Tibial artery (tissue), 4 donors: ENCODE measurements around the gene NCK1.

Source experiments
- DNase-seq, 2 donors: peaks; one replicate each; pipeline ENCODE4 v3.0.0-alpha.2; 2019
- H3K27ac ChIP-seq, 2 donors: fragments of 200-600 bp; sonication (generic) in 1 of 2; 1 replicate in 1 of 2; 2 replicates in 1 of 2; pipeline ENCODE4 v1.5.1; 2018 to 2019; ENCODE audit warnings: mild to moderate bottlenecking in 1 of 2
- H3K27me3 ChIP-seq, 2 donors: fragments of 200-600 bp; sonication (generic) in 1 of 2; one replicate each; pipeline versions ENCODE4 v1.5.1 to v1.6.0; 2016 to 2019
- H3K36me3 ChIP-seq, 3 donors: fragments of 200-600 bp; sonication (generic) in 2 of 3; one replicate each; pipeline ENCODE4 v1.5.1; 2016 to 2019; ENCODE audit warnings: mild to moderate bottlenecking in 2 of 3
- H3K4me1 ChIP-seq, 4 donors: fragments of 200-600 bp; sonication (generic) in 2 of 4; 1 replicate in 3 of 4; 2 replicates in 1 of 4; pipeline ENCODE4 v1.5.1; 2016 to 2019
- H3K4me3 ChIP-seq, 2 donors: fragments of 200-600 bp; sonication (generic) in 1 of 2; 1 replicate in 1 of 2; 2 replicates in 1 of 2; pipeline ENCODE4 v1.5.1; 2018 to 2019; ENCODE audit warnings: mild to moderate bottlenecking in 2 of 2
- H3K9me3 ChIP-seq, 3 donors: fragments of 200-600 bp; sonication (generic) in 1 of 3; one replicate each; pipeline ENCODE4 v1.5.1; 2016 to 2019
- intact Hi-C: fragments of 100-400 bp; cut with DNase I; formaldehyde crosslinking; loops from one replicate; pipeline ENCODE4 v1.15.0; 2023; ENCODE audit warnings: low total_unique reads
- TF ChIP-seq, protein P1 (sequence below), 2 experiments: fragments of 200-600 bp in 1 of 2; fragments of 450-650 bp in 1 of 2; IDR thresholded peaks; one replicate each; pipeline ENCODE4 v1.5.1; 2017 to 2019; ENCODE audit warnings: antibody characterized with exemption in 2 of 2, mild to moderate bottlenecking in 1 of 2, moderate library complexity in 1 of 2

The NCK1 gene

DNA sequence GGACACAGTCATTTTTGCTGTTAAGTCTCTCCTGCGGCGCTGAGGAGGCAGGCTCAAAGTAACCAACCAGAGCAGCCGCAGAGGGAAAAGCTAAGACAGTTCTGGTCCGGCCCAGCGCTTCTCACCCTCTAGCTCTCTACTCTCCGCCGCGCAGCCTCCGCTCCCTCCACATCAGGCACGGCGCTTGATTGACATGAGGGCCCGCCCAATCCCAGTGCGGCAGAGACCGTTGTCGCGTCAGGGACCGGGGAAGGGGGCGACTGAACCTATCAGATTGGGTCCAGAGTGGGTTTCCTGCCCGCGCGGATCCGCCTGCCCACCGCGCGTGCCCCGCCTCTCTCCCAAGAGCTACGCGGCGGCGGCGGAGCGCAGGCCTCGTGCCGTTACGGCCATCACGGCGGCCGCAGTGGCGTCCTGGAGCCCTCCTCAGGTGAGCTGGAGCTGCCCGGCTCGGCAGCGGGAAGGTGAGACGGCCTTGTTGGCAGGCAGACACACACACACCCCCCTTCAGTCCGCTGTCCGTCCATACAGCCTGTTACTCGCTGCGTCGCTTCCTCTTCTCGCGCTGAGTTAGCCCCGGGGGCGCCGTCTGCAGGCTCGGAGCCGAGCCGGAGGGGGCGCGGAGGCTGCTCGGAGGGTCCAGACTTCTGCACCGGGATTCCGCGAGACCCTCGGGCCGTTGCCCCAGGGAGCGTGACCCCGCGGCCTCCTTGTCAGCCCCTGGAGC lies at the start of gene NCK1:
TSS of gene NCK1 (plus strand) at position 319 of the 727 bp plus-strand sequence. CDS start 65,794 bp downstream, outside the sequence.
- H3K36me3 ChIP-seq, result no peaks in the 10 kb centered on the region
- peaks cover 0 to 19% (median 10%) of the 10 kb centered on the region in 4 donors for H3K4me1 ChIP-seq
- DNase-seq, result peak; percentile 100
- H3K4me3 ChIP-seq, result peak within 1 kb of the TSS; percentile 76 to 91
- TF ChIP-seq, protein P1, sequence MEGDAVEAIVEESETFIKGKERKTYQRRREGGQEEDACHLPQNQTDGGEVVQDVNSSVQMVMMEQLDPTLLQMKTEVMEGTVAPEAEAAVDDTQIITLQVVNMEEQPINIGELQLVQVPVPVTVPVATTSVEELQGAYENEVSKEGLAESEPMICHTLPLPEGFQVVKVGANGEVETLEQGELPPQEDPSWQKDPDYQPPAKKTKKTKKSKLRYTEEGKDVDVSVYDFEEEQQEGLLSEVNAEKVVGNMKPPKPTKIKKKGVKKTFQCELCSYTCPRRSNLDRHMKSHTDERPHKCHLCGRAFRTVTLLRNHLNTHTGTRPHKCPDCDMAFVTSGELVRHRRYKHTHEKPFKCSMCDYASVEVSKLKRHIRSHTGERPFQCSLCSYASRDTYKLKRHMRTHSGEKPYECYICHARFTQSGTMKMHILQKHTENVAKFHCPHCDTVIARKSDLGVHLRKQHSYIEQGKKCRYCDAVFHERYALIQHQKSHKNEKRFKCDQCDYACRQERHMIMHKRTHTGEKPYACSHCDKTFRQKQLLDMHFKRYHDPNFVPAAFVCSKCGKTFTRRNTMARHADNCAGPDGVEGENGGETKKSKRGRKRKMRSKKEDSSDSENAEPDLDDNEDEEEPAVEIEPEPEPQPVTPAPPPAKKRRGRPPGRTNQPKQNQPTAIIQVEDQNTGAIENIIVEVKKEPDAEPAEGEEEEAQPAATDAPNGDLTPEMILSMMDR (IDR thresholded peaks at IDR 0.05), result peak in 1 of 2 experiments; percentile 17
- H3K27me3 ChIP-seq, result no peaks in the 10 kb centered on the region
- H3K27ac ChIP-seq, result peak within 1 kb of the TSS; percentile 92 to 98
- H3K9me3 ChIP-seq, result no peaks in the 10 kb centered on the region
- intact Hi-C loops, result loop anchor here (10.0 kb wide), 3 partner anchors 107 to 667 kb away; partner anchors contain the start of genes MSL2 and STAG1

DNA sequence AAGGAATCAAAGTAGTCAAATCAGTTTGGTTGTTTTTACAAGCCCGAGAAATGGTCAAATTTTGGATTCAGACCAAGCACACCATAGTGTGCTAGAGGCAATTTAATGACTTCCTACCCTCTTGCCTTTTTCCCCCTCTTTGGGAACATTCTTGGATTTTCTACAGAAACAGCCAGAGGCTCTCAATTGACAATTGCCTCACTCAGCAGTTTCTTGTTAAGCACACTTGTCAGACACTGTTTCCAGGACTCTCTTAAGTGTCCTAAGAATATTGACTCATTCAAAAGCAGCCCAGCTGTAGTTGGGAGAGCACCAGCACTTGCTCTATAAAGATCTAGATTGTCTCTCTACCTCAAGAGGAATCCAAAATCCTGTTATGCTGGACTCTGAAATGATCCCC lies 44.6 kb upstream of the NCK1 start:
- Histone ChIP-seq H3K4me3 (no peak overlapping the region), H3K27ac (no peak overlapping the region)

DNA sequence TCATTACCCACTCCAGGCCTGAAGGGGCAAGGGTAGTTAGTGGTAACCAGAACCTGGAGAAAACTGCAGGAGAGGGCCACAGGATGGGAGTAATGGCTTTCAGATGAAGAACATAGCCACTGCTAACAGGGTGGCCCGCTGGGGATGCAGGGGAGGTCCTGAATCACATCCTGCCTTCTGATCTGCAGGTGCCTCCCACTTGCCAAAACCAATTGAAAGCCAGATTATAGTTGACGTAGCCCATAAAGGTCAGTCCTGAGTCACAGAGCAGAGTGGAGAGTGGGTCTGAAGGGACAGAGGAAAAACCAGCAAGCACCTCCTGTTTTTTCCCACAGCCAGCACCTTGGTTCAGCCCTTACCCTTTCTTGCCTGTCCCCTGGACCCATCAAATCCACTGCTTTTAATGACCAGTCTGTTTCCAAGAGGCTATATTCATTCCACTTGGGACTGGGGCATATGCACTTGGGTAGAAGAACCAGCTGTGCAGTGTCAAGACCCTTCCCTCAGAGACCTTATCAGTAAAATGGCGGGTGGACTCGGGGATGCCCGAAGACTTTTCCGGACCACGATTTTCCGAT lies 43.7 kb upstream of the NCK1 start:
- TF ChIP-seq, protein P1 (IDR thresholded peaks at IDR 0.05), result no peak
- peak; percentile 60 to 66 for DNase-seq
- Histone ChIP-seq H3K4me1 (peaks cover 0 to 24% (median 16%) of the 10 kb centered on the region in 4 donors), H3K27ac (peak overlapping the region; percentile 70 to 73), H3K27me3 (peaks cover 0 to 12% of the 10 kb centered on the region in 2 donors), H3K9me3 (no peaks in the 10 kb centered on the region), H3K36me3 (no peaks in the 10 kb centered on the region), H3K4me3 (peak overlapping the region; percentile 60 to 74)
- intact Hi-C loops, result no loop called here

More for the DNA sequence above, 44.6 kb upstream of the NCK1 start:
- no peaks in the 10 kb centered on the region for H3K36me3 ChIP-seq
- peaks cover 0 to 12% of the 10 kb centered on the region in 2 donors for H3K27me3 ChIP-seq
- TF ChIP-seq, protein P1 (IDR thresholded peaks at IDR 0.05), result no peak
- intact Hi-C loops, result no loop called here
- no peak for DNase-seq
- H3K4me1 ChIP-seq, result peaks cover 0 to 24% (median 16%) of the 10 kb centered on the region in 4 donors
- H3K9me3 ChIP-seq, result no peaks in the 10 kb centered on the region

DNA sequence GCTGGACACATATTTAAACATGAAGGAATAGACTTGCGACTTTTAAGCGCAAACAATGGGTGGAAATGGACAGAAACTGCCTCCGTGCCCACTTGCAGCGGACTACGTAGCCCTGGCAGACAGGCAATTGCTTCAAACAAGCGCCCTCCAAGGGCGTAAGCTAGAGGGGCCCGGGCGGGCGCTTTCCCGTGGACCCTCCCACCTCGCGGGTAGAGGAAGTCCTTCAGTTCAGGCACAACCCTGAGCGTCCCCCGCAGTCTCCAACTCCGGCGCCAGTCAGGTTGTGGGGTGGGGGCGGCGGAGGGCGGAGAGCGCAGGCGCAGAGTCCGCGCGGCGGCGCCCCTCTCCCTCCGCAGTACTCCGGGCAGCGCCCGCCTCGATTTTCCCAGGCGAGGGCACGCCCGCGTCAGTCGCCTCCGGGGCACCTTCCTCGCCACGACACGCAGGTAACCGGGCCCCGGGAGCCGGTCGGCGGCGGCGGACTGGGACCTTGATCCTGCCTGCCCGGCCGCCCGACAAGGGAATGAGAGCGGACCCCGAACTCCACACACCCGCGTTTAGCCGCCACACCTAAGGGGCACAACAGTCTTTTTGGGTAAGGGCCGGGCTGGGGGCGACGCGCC lies 43.1 kb upstream of the NCK1 start, which contains the start of gene SLC35G2:
TSS of gene SLC35G2 (plus strand) at position 358 of the 623 bp plus-strand sequence. CDS start 35,335 bp downstream, outside the sequence.
- Histone ChIP-seq H3K27ac (peak within 1 kb of the TSS; percentile 70 to 73), H3K4me3 (peak within 1 kb of the TSS; percentile 60 to 74), H3K9me3 (peaks cover 0 to 3% (median 0%) of the 10 kb centered on the region in 3 donors), H3K36me3 (no peaks in the 10 kb centered on the region), H3K27me3 (peaks cover 0 to 12% of the 10 kb centered on the region in 2 donors), H3K4me1 (peaks cover 0 to 24% (median 16%) of the 10 kb centered on the region in 4 donors)
- DNase-seq, result peak; percentile 39 to 68
- intact Hi-C loops, result no loop called here
- TF ChIP-seq, protein P1 (IDR thresholded peaks at IDR 0.05), result no peak

DNA sequence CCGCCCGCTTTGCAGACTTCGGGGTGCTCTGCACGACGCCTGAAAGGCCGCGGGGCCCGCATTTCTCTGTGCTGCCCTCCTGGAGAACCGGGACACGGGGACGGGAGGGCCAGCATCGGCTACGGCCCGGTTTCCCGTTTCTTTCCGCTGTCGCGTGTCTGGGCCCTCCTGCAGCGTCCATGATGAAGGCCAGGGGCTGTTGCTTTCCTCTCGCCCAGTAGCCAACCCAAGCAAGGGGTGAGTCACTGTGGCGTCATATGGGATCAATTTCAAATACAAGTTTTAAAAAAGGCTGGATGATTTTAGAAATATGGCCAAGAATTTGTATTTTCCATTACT lies 42.6 kb upstream of the NCK1 start:
- Histone ChIP-seq H3K36me3 (no peaks in the 10 kb centered on the region), H3K9me3 (peaks cover 0 to 6% (median 0%) of the 10 kb centered on the region in 3 donors), H3K27me3 (peaks cover 0 to 12% of the 10 kb centered on the region in 2 donors), H3K4me3 (peak overlapping the region; percentile 60 to 74), H3K4me1 (peaks cover 0 to 24% (median 16%) of the 10 kb centered on the region in 4 donors), H3K27ac (peak overlapping the region; percentile 70 to 73)
- peak in 1 of 2 donors; percentile 39 for DNase-seq
- intact Hi-C loops, result no loop called here
- TF ChIP-seq, protein P1 (IDR thresholded peaks at IDR 0.05), result no peak
